ENCODE results near the gene SH3PXD2A. TPM values are rescaled to one million over a fixed set of nuclear protein-coding genes. Genes with fewer than 3 reads are reported as not detected.

Gene SH3PXD2A
- total RNA-seq, 1 donor from 2014 or later, result 17.3 TPM

DNA sequence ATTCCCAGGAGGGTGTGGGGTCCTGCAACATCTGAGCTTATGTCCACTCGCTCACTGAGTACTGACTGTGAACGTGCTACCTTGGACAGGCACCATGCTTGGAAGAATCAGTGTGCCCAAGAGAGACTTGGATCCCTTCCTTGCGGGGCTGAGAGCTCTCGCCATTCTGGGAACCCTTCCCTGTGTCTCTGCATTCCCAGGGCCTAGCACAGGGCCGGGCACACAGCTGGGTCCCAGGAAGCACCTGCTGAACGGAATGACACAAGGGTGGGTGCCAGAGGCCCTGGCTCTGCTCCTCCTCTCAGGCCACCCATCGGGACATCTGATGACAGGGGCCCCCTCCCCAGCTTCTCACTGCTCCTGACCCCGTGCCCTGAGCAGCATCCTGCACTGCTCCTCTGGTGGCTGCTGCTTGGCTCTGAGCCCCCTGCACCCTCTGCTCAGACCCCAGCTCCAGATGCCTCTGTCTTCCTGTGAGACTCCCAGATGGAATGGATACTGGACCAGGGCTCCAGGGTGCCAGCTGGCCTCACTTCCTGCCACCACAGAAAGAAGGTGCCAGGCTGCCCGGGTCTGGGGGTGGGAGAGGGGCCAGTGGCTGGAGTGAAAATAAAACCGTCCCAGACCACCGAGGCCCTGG, 232.3 kb downstream of the SH3PXD2A start:
- peaks cover 3% of the 10 kb centered on the region for H3K4me1 Mint-ChIP-seq (ENCODE audit: low read depth, unreplicated experiment)
- TF ChIP-seq, protein P1, sequence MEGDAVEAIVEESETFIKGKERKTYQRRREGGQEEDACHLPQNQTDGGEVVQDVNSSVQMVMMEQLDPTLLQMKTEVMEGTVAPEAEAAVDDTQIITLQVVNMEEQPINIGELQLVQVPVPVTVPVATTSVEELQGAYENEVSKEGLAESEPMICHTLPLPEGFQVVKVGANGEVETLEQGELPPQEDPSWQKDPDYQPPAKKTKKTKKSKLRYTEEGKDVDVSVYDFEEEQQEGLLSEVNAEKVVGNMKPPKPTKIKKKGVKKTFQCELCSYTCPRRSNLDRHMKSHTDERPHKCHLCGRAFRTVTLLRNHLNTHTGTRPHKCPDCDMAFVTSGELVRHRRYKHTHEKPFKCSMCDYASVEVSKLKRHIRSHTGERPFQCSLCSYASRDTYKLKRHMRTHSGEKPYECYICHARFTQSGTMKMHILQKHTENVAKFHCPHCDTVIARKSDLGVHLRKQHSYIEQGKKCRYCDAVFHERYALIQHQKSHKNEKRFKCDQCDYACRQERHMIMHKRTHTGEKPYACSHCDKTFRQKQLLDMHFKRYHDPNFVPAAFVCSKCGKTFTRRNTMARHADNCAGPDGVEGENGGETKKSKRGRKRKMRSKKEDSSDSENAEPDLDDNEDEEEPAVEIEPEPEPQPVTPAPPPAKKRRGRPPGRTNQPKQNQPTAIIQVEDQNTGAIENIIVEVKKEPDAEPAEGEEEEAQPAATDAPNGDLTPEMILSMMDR (IDR thresholded peaks at IDR 0.05; ENCODE audit: insufficient read depth, low read depth, low read length), result no peak
- no peak for TF ChIP-seq EZH2 (IDR thresholded peaks at IDR 0.05; ENCODE audit: insufficient read depth, low read length)
- no peaks in the 10 kb centered on the region for H3K9me3 ChIP-seq (ENCODE audit: insufficient read depth, low read depth, low read length)
- peaks cover 9% of the 10 kb centered on the region for H3K27me3 Mint-ChIP-seq (ENCODE audit: low read depth, unreplicated experiment)
- H3K27ac ChIP-seq (ENCODE audit: low read depth, low read length), result no peak overlapping the region
- H3K27me3 ChIP-seq (ENCODE audit: insufficient read depth, low read length), result no peaks in the 10 kb centered on the region
- peaks cover 13% of the 10 kb centered on the region for H3K4me1 ChIP-seq (ENCODE audit: insufficient read depth, low read length)
- no peak for FAIRE-seq
- H3K79me2 ChIP-seq (ENCODE audit: insufficient read depth, low read length), result no peaks in the 10 kb centered on the region
- H3K36me3 ChIP-seq (ENCODE audit: insufficient read depth, low read length), result peaks cover 5% of the 10 kb centered on the region
- H3K9ac ChIP-seq (ENCODE audit: low read length), result no peak overlapping the region
- H4K20me1 ChIP-seq (ENCODE audit: insufficient read depth, low read length), result no peaks in the 10 kb centered on the region
- H3K9me3 Mint-ChIP-seq (ENCODE audit: unreplicated experiment), result no peaks in the 10 kb centered on the region
- H3K4me2 ChIP-seq (ENCODE audit: low read length), result no peak overlapping the region
- H3K36me3 Mint-ChIP-seq (ENCODE audit: low read depth, unreplicated experiment), result peaks cover 30% of the 10 kb centered on the region
- no peak overlapping the region for H3K4me3 ChIP-seq (ENCODE audit: insufficient read depth, low read depth, low read length)
- H2AFZ ChIP-seq (ENCODE audit: low read depth, low read length), result no peak overlapping the region
- H3K4me3 Mint-ChIP-seq (ENCODE audit: unreplicated experiment), result no peak overlapping the region
- no peak for DNase-seq (ENCODE audit: low read depth)
- H3K27ac Mint-ChIP-seq (ENCODE audit: unreplicated experiment), result no peak overlapping the region

DNA sequence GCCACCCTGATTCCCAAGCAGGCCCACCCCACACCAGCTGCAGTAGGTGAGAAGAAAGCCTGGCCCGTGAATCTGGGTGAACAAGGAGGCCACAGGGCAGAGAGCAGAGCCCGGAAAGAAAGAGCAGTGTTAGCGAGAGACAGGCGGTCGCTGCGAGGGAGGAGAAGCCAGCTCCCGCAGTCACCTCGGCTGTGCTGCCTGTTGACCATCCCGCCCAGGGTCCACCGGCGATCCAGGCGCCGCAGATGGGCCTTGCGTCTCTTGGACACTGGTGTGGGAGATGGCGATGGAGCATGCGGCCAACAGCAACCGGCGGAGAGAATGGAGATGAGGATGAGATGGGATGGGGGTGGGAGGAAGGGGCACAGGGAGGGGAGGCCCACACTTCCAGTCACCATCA, 233.1 kb downstream of the SH3PXD2A start:
- H3K4me2 ChIP-seq (ENCODE audit: low read length), result no peak overlapping the region
- H3K79me2 ChIP-seq (ENCODE audit: insufficient read depth, low read length), result no peaks in the 10 kb centered on the region
- DNase-seq (ENCODE audit: low read depth), result no peak
- TF ChIP-seq, protein P1 (IDR thresholded peaks at IDR 0.05; ENCODE audit: insufficient read depth, low read depth, low read length), result no peak
- TF ChIP-seq EZH2 (IDR thresholded peaks at IDR 0.05; ENCODE audit: insufficient read depth, low read length), result no peak
- peaks cover 5% of the 10 kb centered on the region for H3K36me3 ChIP-seq (ENCODE audit: insufficient read depth, low read length)
- H3K9ac ChIP-seq (ENCODE audit: low read length), result no peak overlapping the region
- H3K36me3 Mint-ChIP-seq (ENCODE audit: low read depth, unreplicated experiment), result peaks cover 26% of the 10 kb centered on the region
- H3K9me3 ChIP-seq (ENCODE audit: insufficient read depth, low read depth, low read length), result no peaks in the 10 kb centered on the region
- no peak overlapping the region for H3K27ac ChIP-seq (ENCODE audit: low read depth, low read length)
- H3K27me3 ChIP-seq (ENCODE audit: insufficient read depth, low read length), result no peaks in the 10 kb centered on the region
- no peak overlapping the region for H3K4me3 ChIP-seq (ENCODE audit: insufficient read depth, low read depth, low read length)
- peaks cover 13% of the 10 kb centered on the region for H3K4me1 ChIP-seq (ENCODE audit: insufficient read depth, low read length)
- no peaks in the 10 kb centered on the region for H3K9me3 Mint-ChIP-seq (ENCODE audit: unreplicated experiment)
- no peak overlapping the region for H3K27ac Mint-ChIP-seq (ENCODE audit: unreplicated experiment)
- peaks cover 6% of the 10 kb centered on the region for H3K27me3 Mint-ChIP-seq (ENCODE audit: low read depth, unreplicated experiment)
- H4K20me1 ChIP-seq (ENCODE audit: insufficient read depth, low read length), result no peaks in the 10 kb centered on the region
- no peak for FAIRE-seq
- peaks cover 3% of the 10 kb centered on the region for H3K4me1 Mint-ChIP-seq (ENCODE audit: low read depth, unreplicated experiment)
- H3K4me3 Mint-ChIP-seq (ENCODE audit: unreplicated experiment), result no peak overlapping the region
- no peak overlapping the region for H2AFZ ChIP-seq (ENCODE audit: low read depth, low read length)

DNA sequence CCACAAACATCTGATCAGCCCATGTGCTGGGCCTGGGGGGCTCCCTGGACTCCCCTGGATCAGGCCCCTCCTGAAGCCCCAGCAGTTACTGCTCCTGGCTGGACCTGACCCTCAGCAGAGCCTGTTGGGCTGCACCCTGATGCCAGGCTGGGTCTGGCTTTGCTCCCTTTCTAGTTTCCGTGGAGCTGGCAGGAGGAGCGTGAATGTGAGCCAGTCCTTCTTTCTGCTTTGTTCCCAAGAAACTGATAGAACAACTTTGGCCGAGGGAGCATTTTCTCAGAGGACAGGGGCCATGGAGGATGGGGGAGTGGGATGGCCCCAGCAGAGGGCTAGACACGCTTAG, 233.6 kb downstream of the SH3PXD2A start:
- H3K27me3 Mint-ChIP-seq (ENCODE audit: low read depth, unreplicated experiment), result peaks cover 6% of the 10 kb centered on the region

More for the DNA sequence above, 233.6 kb downstream of the SH3PXD2A start:
- Histone ChIP-seq H3K4me1 (ENCODE audit: insufficient read depth, low read length) (peaks cover 13% of the 10 kb centered on the region), H3K9ac (ENCODE audit: low read length) (no peak overlapping the region), H3K4me2 (ENCODE audit: low read length) (no peak overlapping the region), H3K79me2 (ENCODE audit: insufficient read depth, low read length) (no peaks in the 10 kb centered on the region), H3K27ac (ENCODE audit: low read depth, low read length) (no peak overlapping the region), H2AFZ (ENCODE audit: low read depth, low read length) (no peak overlapping the region), H4K20me1 (ENCODE audit: insufficient read depth, low read length) (no peaks in the 10 kb centered on the region), H3K9me3 (ENCODE audit: insufficient read depth, low read depth, low read length) (no peaks in the 10 kb centered on the region), H3K27me3 (ENCODE audit: insufficient read depth, low read length) (no peaks in the 10 kb centered on the region), H3K4me3 (ENCODE audit: insufficient read depth, low read depth, low read length) (no peak overlapping the region), H3K36me3 (ENCODE audit: insufficient read depth, low read length) (peaks cover 5% of the 10 kb centered on the region)
- Mint-ChIP-seq H3K4me1 (ENCODE audit: low read depth, unreplicated experiment) (peaks cover 3% of the 10 kb centered on the region), H3K9me3 (ENCODE audit: unreplicated experiment) (no peaks in the 10 kb centered on the region), H3K36me3 (ENCODE audit: low read depth, unreplicated experiment) (peaks cover 24% of the 10 kb centered on the region), H3K4me3 (ENCODE audit: unreplicated experiment) (no peak overlapping the region), H3K27ac (ENCODE audit: unreplicated experiment) (no peak overlapping the region)
- TF ChIP-seq, protein P1 (IDR thresholded peaks at IDR 0.05; ENCODE audit: insufficient read depth, low read depth, low read length), result no peak
- no peak for TF ChIP-seq EZH2 (IDR thresholded peaks at IDR 0.05; ENCODE audit: insufficient read depth, low read length)
- DNase-seq (ENCODE audit: low read depth), result no peak
- FAIRE-seq, result no peak
